Gastrocnemius medialis (tissue), 4 donors: ENCODE results near the gene ZNF397.

Experiments used
- CTCF ChIP-seq, 5 experiments: fragments of 450-650 bp in 3 of 5; fragments of 200-600 bp in 2 of 5; sonication (generic) in 2 of 5; IDR thresholded peaks in 4 of 5; conservative IDR thresholded peaks in 1 of 5; 1 replicate in 4 of 5; 2 replicates in 1 of 5; pipeline ENCODE4 v1.5.1; 2016 to 2019; ENCODE audit warnings: antibody characterized with exemption in 5 of 5, mild to moderate bottlenecking in 3 of 5, moderate library complexity in 3 of 5
- POLR2A ChIP-seq, 2 donors: fragments of 450-650 bp; IDR thresholded peaks; one replicate each; pipeline ENCODE4 v1.6.1; 2017; ENCODE audit warnings: antibody characterized with exemption in 2 of 2, mild to moderate bottlenecking in 2 of 2, moderate library complexity in 2 of 2

GRCh38 chr18:35267809-35268208 lies 27.0 kb downstream of the ZNF397 start:
- TF ChIP-seq CTCF (IDR thresholded peaks at IDR 0.05 in 4 of 5, conservative IDR thresholded peaks at IDR 0.05 in 1 of 5) (no peak), POLR2A (IDR thresholded peaks at IDR 0.05) (no peak)
